ENCODE measurements around the gene WBP1L. TPM values are rescaled to one million over a fixed set of nuclear protein-coding genes. Genes with fewer than 3 reads are reported as not detected.

The WBP1L gene
- total and polyA plus RNA-seq, 4 donors = 19.1 to 52.3 (median 45.2) TPM

- no peak overlapping the region for H3K27ac ChIP-seq (ENCODE audit: low read depth in 1 of 2, low read length in 1 of 2)
- H3K4me1 ChIP-seq (ENCODE audit: control insufficient read depth in 5 of 5, insufficient read depth in 5 of 5, low read length in 5 of 5) = no peaks in the 10 kb centered on the region
- peaks cover 8 to 30% (median 13%) of the 10 kb centered on the region in 4 donors for H3K36me3 ChIP-seq (ENCODE audit: control insufficient read depth in 4 of 4, insufficient read depth in 4 of 4, low read length in 4 of 4)
- H3K4me3 ChIP-seq = no peak overlapping the region
- H3K9ac ChIP-seq (ENCODE audit: insufficient read depth in 1 of 2, low read length in 2 of 2) = no peak overlapping the region
- H3K9me3 ChIP-seq (ENCODE audit: control insufficient read depth in 4 of 4, insufficient read depth in 3 of 4, low read length in 3 of 4) = no peaks in the 10 kb centered on the region
- no peak for ATAC-seq (ENCODE audit: insufficient read depth, low FRiP score)
- no peak for DNase-seq
- 77 to 81% methylated on average over 2 of the region's 2 CpGs for WGBS, 2 donors
- no peaks in the 10 kb centered on the region for H3K27me3 ChIP-seq (ENCODE audit: control insufficient read depth in 3 of 3, insufficient read depth in 3 of 3, low read length in 2 of 3)
- TF ChIP-seq CTCF (IDR thresholded peaks at IDR 0.05; ENCODE audit: control extremely low read depth, extremely low read depth) = no peak
These were observed 44.9 kb upstream of the WBP1L start for GRCh38 chr10:102698894-102699293.

- Histone ChIP-seq H3K27me3 (ENCODE audit: control insufficient read depth in 3 of 3, insufficient read depth in 3 of 3, low read length in 2 of 3) (no peaks in the 10 kb centered on the region), H3K36me3 (ENCODE audit: control insufficient read depth in 4 of 4, insufficient read depth in 4 of 4, low read length in 4 of 4) (peaks cover 9 to 30% (median 13%) of the 10 kb centered on the region in 4 donors), H3K4me3 (no peak overlapping the region), H3K27ac (ENCODE audit: low read depth in 1 of 2, low read length in 1 of 2) (no peak overlapping the region), H3K4me1 (ENCODE audit: control insufficient read depth in 5 of 5, insufficient read depth in 5 of 5, low read length in 5 of 5) (peaks cover 0 to 5% (median 0%) of the 10 kb centered on the region in 5 donors), H3K9me3 (ENCODE audit: control insufficient read depth in 4 of 4, insufficient read depth in 3 of 4, low read length in 3 of 4) (no peaks in the 10 kb centered on the region), H3K9ac (ENCODE audit: insufficient read depth in 1 of 2, low read length in 2 of 2) (no peak overlapping the region)
- no peak for TF ChIP-seq CTCF (IDR thresholded peaks at IDR 0.05; ENCODE audit: control extremely low read depth, extremely low read depth)
- no peak for ATAC-seq (ENCODE audit: insufficient read depth, low FRiP score)
- WGBS, 2 donors = 90 to 91% methylated on average over 3 of the region's 3 CpGs
- no peak for DNase-seq
These were observed 42.5 kb upstream of the WBP1L start for GRCh38 chr10:102701272-102701671.

- no peak for DNase-seq
- Histone ChIP-seq H3K36me3 (ENCODE audit: control insufficient read depth in 4 of 4, insufficient read depth in 4 of 4, low read length in 4 of 4) (peaks cover 7 to 26% (median 10%) of the 10 kb centered on the region in 4 donors), H3K4me1 (ENCODE audit: control insufficient read depth in 5 of 5, insufficient read depth in 5 of 5, low read length in 5 of 5) (peaks cover 0 to 5% (median 0%) of the 10 kb centered on the region in 5 donors), H3K9ac (ENCODE audit: insufficient read depth in 1 of 2, low read length in 2 of 2) (no peak overlapping the region), H3K4me3 (no peak overlapping the region), H3K27me3 (ENCODE audit: control insufficient read depth in 3 of 3, insufficient read depth in 3 of 3, low read length in 2 of 3) (no peaks in the 10 kb centered on the region), H3K9me3 (ENCODE audit: control insufficient read depth in 4 of 4, insufficient read depth in 3 of 4, low read length in 3 of 4) (no peaks in the 10 kb centered on the region), H3K27ac (ENCODE audit: low read depth in 1 of 2, low read length in 1 of 2) (no peak overlapping the region)
- no peak for ATAC-seq (ENCODE audit: insufficient read depth, low FRiP score)
- no peak for TF ChIP-seq CTCF (IDR thresholded peaks at IDR 0.05; ENCODE audit: control extremely low read depth, extremely low read depth)
- 96 to 99% methylated on average over 3 of the region's 3 CpGs for WGBS, 2 donors
These were observed 42.0 kb upstream of the WBP1L start for GRCh38 chr10:102701796-102702195.

- no peaks in the 10 kb centered on the region for H3K9me3 ChIP-seq (ENCODE audit: control insufficient read depth in 4 of 4, insufficient read depth in 3 of 4, low read length in 3 of 4)
- no peak for TF ChIP-seq CTCF (IDR thresholded peaks at IDR 0.05; ENCODE audit: control extremely low read depth, extremely low read depth)
- no peaks in the 10 kb centered on the region for H3K27me3 ChIP-seq (ENCODE audit: control insufficient read depth in 3 of 3, insufficient read depth in 3 of 3, low read length in 2 of 3)
- peaks cover 6 to 19% (median 8%) of the 10 kb centered on the region in 4 donors for H3K36me3 ChIP-seq (ENCODE audit: control insufficient read depth in 4 of 4, insufficient read depth in 4 of 4, low read length in 4 of 4)
- 88 to 93% methylated on average over 2 of the region's 2 CpGs for WGBS, 2 donors
- no peak overlapping the region for H3K27ac ChIP-seq (ENCODE audit: low read depth in 1 of 2, low read length in 1 of 2)
- H3K4me1 ChIP-seq (ENCODE audit: control insufficient read depth in 5 of 5, insufficient read depth in 5 of 5, low read length in 5 of 5) = peaks cover 0 to 5% (median 0%) of the 10 kb centered on the region in 5 donors
- H3K4me3 ChIP-seq = no peak overlapping the region
- DNase-seq = no peak
- H3K9ac ChIP-seq (ENCODE audit: insufficient read depth in 1 of 2, low read length in 2 of 2) = no peak overlapping the region
- ATAC-seq (ENCODE audit: insufficient read depth, low FRiP score) = no peak
These were observed 41.0 kb upstream of the WBP1L start for GRCh38 chr10:102702742-102703141.

All from lung (tissue), 12 donors.